ENCODE results near the gene COL18A1. TPM values are rescaled to one million over a fixed set of nuclear protein-coding genes. Genes with fewer than 3 reads are reported as not detected.

COL18A1 gene
- total and polyA plus RNA-seq, 5 donors: 52.3 to 134 (median 80.5) TPM

- H3K4me3 ChIP-seq (ENCODE audit: low read length): no peak overlapping the region
- ATAC-seq: no peak
- no peaks in the 10 kb centered on the region for H3K27me3 ChIP-seq (ENCODE audit: control insufficient read depth, insufficient read depth)
- WGBS: 93% methylated on average over 17 of the region's 17 CpGs
- intact Hi-C loops (cut with DNase I): no loop called here
- peak; percentile 9 to 61 (median 40) for DNase-seq
- no peaks in the 10 kb centered on the region for H3K9me3 ChIP-seq (ENCODE audit: control insufficient read depth, low read length)
- H3K27ac ChIP-seq (ENCODE audit: low read length): no peak overlapping the region
- H3K4me1 ChIP-seq (ENCODE audit: control insufficient read depth, insufficient read depth, low read length): peaks cover under 1% of the 10 kb centered on the region
Observed at GRCh38 chr21:45401916-45402900, 2.8 kb upstream of the COL18A1 start.

DNA sequence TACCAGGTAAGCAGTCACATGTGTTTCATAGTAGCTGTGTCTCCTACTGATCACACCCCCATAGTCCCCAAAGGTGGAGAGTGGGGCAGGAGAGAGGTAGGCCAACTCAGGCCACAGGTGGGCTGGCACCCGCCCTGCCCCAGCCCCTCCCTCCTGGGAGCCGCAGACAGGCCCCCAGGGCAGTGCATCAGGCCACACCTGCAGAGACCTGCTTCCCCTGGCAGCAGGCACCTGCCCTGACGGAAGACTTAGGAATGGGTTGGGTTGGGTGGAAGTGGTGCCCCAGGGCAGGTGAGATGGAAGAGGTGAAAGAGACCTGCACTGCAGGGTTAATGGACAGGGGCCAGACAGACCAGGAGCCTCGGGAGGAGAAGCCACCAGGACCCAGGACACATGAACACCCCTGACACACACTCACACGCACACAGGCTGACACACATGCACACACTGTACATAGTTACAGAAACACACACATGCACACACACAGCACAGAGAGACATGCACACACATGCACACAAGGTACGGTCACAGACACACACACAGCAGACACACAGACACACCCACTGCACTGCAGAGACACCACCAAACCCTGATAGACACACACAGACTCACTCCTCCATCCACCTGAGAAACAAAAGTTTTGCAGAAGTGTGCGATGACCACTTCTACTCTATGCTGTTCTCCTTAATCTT lies 1.7 kb upstream of the COL18A1 start:
- H3K27me3 ChIP-seq (ENCODE audit: control insufficient read depth, insufficient read depth): no peaks in the 10 kb centered on the region
- intact Hi-C loops (cut with DNase I): no loop called here
- H3K4me1 ChIP-seq (ENCODE audit: control insufficient read depth, insufficient read depth, low read length): peaks cover 3% of the 10 kb centered on the region
- 88% methylated on average over 7 of the region's 7 CpGs for WGBS
- H3K4me3 ChIP-seq (ENCODE audit: low read length): no peak overlapping the region
- peak; percentile 17 to 51 (median 23) for DNase-seq
- no peak overlapping the region for H3K27ac ChIP-seq (ENCODE audit: low read length)
- ATAC-seq: no peak
- H3K9me3 ChIP-seq (ENCODE audit: control insufficient read depth, low read length): no peaks in the 10 kb centered on the region

GRCh38 chr21:45403825-45404729 lies 888 bp upstream of the COL18A1 start:
- Histone ChIP-seq H3K27me3 (ENCODE audit: control insufficient read depth, insufficient read depth) (no peaks in the 10 kb centered on the region), H3K4me3 (ENCODE audit: low read length) (peak overlapping the region; percentile 80), H3K27ac (ENCODE audit: low read length) (peak overlapping the region; percentile 16), H3K9me3 (ENCODE audit: control insufficient read depth, low read length) (no peaks in the 10 kb centered on the region), H3K4me1 (ENCODE audit: control insufficient read depth, insufficient read depth, low read length) (peaks cover 3% of the 10 kb centered on the region)
- intact Hi-C loops (cut with DNase I): no loop called here
- ATAC-seq (peak; percentile 54 to 80), DNase-seq (peak; percentile 82 to 88 (median 88))
- WGBS: 22% methylated on average over 39 of the region's 39 CpGs

DNA sequence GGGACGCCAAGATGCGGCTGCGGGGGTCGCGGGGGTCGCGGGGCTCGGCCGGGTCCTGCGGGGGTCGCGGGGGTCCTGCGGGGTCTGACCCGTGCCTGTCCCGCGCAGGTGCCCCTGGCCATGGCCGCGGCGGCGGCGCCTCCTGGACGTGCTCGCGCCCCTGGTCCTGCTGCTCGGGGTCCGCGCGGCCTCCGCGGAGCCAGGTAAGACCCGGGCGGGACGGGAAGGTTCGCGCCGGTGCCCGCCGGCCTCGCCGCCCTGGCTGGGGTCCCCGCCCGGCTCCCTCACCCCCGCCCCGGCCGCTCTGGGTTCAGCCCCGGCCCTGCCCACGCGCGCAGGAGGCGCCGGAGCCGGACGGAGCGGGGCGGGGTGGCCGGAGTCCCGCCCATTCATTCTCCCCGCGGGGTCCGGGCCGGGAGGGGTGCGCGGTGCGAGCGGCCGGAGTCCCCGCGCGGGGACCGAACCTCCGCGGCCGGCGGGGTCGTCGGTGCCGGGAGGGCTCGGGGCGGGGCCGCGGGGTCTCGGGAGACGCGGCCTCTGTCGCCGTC lies 380 bp downstream of the COL18A1 start:
- intact Hi-C loops (cut with DNase I): no loop called here
- Histone ChIP-seq H3K27me3 (ENCODE audit: control insufficient read depth, insufficient read depth) (no peaks in the 10 kb centered on the region), H3K4me3 (ENCODE audit: low read length) (peak overlapping the region; percentile 80), H3K4me1 (ENCODE audit: control insufficient read depth, insufficient read depth, low read length) (peaks cover 3% of the 10 kb centered on the region), H3K9me3 (ENCODE audit: control insufficient read depth, low read length) (no peaks in the 10 kb centered on the region), H3K27ac (ENCODE audit: low read length) (peak overlapping the region; percentile 31)
- DNase-seq (peak; percentile 75 to 91 (median 88)), ATAC-seq (peak; percentile 55 to 66)
- WGBS: 1% methylated on average over 81 of the region's 86 CpGs

- no peaks in the 10 kb centered on the region for H3K9me3 ChIP-seq (ENCODE audit: control insufficient read depth, low read length)
- DNase-seq (peak; percentile 44 to 72 (median 54)), ATAC-seq (no peak)
- peaks cover 3% of the 10 kb centered on the region for H3K4me1 ChIP-seq (ENCODE audit: control insufficient read depth, insufficient read depth, low read length)
- intact Hi-C loops (cut with DNase I): no loop called here
- H3K4me3 ChIP-seq (ENCODE audit: low read length): peak overlapping the region; percentile 80
- H3K27ac ChIP-seq (ENCODE audit: low read length): peak overlapping the region; percentile 45
- 12% methylated on average over 83 of the region's 83 CpGs for WGBS
- H3K27me3 ChIP-seq (ENCODE audit: control insufficient read depth, insufficient read depth): no peaks in the 10 kb centered on the region
Observed at GRCh38 chr21:45405819-45406762, 1.1 kb downstream of the COL18A1 start.

DNA sequence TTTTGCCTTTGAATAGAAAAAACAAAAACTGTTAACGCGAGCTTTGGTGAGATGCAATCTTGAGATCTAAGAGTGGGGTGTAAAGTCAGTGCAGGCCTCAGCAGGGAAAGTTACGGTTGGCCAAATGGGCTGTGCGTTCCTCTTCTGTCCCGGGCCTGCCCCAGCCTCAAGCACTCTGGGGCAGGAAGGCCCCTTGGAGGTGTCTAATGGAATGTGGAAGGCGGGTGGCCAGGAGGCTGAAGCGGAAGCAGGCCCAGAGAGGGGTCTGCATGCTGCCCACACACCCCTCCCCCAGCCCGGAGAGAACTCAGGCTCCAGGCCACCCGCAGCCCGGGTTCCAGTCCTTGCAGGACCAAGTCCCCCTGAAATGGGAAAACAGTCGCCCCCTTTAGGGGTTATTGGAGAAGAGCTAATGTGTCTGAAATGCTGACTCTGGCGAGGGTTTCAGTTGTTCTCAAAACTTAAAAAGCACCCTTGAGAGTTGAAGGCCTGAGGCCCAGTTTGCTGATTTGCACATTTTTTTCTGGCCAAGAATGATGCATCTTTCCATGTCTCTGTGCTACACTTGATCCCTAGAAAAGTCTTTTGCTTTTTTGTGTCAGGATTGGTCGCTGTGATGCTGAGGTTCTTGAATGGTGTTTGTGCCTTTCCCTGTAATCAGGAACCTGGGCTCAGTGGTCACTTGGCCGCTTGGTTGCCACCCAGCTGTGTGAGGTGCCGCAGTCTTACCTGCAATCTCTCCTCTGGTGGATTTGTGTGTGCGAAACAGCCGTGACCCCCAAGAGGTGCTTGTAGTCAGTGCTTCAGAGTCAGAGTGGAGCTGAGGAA lies 2.0 kb downstream of the COL18A1 start:
- no peaks in the 10 kb centered on the region for H3K27me3 ChIP-seq (ENCODE audit: control insufficient read depth, insufficient read depth)
- H3K27ac ChIP-seq (ENCODE audit: low read length): peak overlapping the region; percentile 27
- 68% methylated on average over 17 of the region's 17 CpGs for WGBS
- peaks cover 3% of the 10 kb centered on the region for H3K4me1 ChIP-seq (ENCODE audit: control insufficient read depth, insufficient read depth, low read length)
- ATAC-seq: no peak
- H3K9me3 ChIP-seq (ENCODE audit: control insufficient read depth, low read length): no peaks in the 10 kb centered on the region
- intact Hi-C loops (cut with DNase I): no loop called here
- H3K4me3 ChIP-seq (ENCODE audit: low read length): peak overlapping the region; percentile 80
- peak; percentile 31 to 63 (median 58) for DNase-seq

DNA sequence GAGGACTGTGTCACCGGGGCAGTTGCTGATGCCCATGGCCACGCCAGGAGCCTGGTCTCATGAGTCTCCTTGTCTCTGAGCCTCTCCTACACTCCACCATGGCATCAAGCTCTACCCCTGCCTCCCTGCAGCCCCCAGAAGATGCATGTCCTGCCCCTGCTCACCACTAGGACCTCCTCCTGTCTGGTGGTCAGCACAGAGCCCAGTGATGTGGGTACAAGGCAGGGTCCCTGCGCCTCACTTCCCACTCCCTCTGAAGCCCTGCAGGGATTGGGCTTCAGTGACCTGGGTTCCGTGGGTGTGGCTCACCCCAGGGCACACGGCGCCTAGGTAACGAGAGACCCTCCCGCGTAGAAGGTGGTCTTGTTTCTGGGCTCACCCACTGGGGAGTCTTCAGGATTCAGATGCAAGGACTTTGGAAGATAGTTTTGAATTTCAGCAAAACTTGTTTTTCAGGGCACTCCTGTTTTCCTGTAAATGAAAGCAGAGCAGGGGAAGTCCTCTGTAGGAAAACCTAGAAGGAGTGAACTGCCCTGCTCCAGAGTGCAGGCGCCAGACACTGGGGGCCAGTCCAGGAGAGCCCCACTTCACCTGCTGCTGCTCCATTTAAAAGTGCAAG lies 2.8 kb downstream of the COL18A1 start:
- Histone ChIP-seq H3K9me3 (ENCODE audit: control insufficient read depth, low read length) (no peaks in the 10 kb centered on the region), H3K27ac (ENCODE audit: low read length) (no peak overlapping the region), H3K4me1 (ENCODE audit: control insufficient read depth, insufficient read depth, low read length) (peaks cover 3% of the 10 kb centered on the region), H3K4me3 (ENCODE audit: low read length) (no peak overlapping the region), H3K27me3 (ENCODE audit: control insufficient read depth, insufficient read depth) (no peaks in the 10 kb centered on the region)
- no peak for ATAC-seq
- 85% methylated on average over 10 of the region's 10 CpGs for WGBS
- peak; percentile 16 to 50 (median 27) for DNase-seq
- intact Hi-C loops (cut with DNase I): no loop called here

- Histone ChIP-seq H3K4me1 (ENCODE audit: control insufficient read depth, insufficient read depth, low read length) (peaks cover 8% of the 10 kb centered on the region), H3K27me3 (ENCODE audit: control insufficient read depth, insufficient read depth) (no peaks in the 10 kb centered on the region), H3K4me3 (ENCODE audit: low read length) (no peak overlapping the region), H3K27ac (ENCODE audit: low read length) (peak overlapping the region; percentile 93), H3K9me3 (ENCODE audit: control insufficient read depth, low read length) (no peaks in the 10 kb centered on the region)
- intact Hi-C loops (cut with DNase I): no loop called here
- DNase-seq (peak; percentile 13 to 55 (median 21)), ATAC-seq (no peak)
- WGBS: 78% methylated on average over 10 of the region's 10 CpGs
Observed at GRCh38 chr21:45408271-45408791, 3.4 kb downstream of the COL18A1 start.

Data from right cardiac atrium (tissue), 5 donors.